HepG2 (cell line): ENCODE results near the gene NCOA6. TPM values are rescaled to one million over a fixed set of nuclear protein-coding genes. Genes with fewer than 3 reads are reported as not detected.

Experiments
- ADNP ChIP-seq: sonication (generic); formaldehyde crosslinking; IDR thresholded peaks from 2 replicates; pipeline ENCODE4 v1.4.0; 2020; ENCODE audit warnings: missing genetic modification reagents
- ATAD3A ChIP-seq: sonication (generic); formaldehyde crosslinking; IDR thresholded peaks from 2 replicates; pipeline ENCODE4 v1.4.0; 2020; ENCODE audit warnings: missing genetic modification reagents
- DDIT3 ChIP-seq: sonication (generic); formaldehyde crosslinking; IDR thresholded peaks from 2 replicates; pipeline ENCODE4 v1.4.0; 2020; ENCODE audit warnings: mild to moderate bottlenecking, missing genetic modification reagents
- HIVEP1 ChIP-seq: sonication (generic); formaldehyde crosslinking; IDR thresholded peaks from 2 replicates; pipeline ENCODE4 v1.4.0; 2020; ENCODE audit warnings: mild to moderate bottlenecking, missing genetic modification reagents
- HNRNPK ChIP-seq: fragments of 200-400 bp; formaldehyde crosslinking; IDR thresholded peaks from 2 replicates; pipeline ENCODE4 v1.6.1; 2018; ENCODE audit warnings: low read length, low read depth, moderate library complexity, mild to moderate bottlenecking; ENCODE audit not compliant: poor library complexity, severe bottlenecking
- IKZF5 ChIP-seq: IDR thresholded peaks from 2 replicates; pipeline ENCODE4 v1.6.1; 2018; ENCODE audit warnings: missing genetic modification reagents, mild to moderate bottlenecking, missing compliant biosample characterization
- JUNB ChIP-seq: sonication (generic); formaldehyde crosslinking; IDR thresholded peaks from 2 replicates; pipeline ENCODE4 v1.8.0; 2022; ENCODE audit warnings: missing genetic modification reagents, mild to moderate bottlenecking, borderline replicate concordance
- MTA3 ChIP-seq: sonication (generic); formaldehyde crosslinking; IDR thresholded peaks from 2 replicates; pipeline ENCODE4 v1.4.0; 2020; ENCODE audit warnings: missing genetic modification reagents
- NCOR1 ChIP-seq: fragments of 200-600 bp; sonication (generic); IDR thresholded peaks from 2 replicates; pipeline ENCODE4 v1.7.0; 2017; ENCODE audit warnings: antibody characterized with exemption, low read length, borderline replicate concordance
- PHF5A ChIP-seq: IDR thresholded peaks from one replicate; pipeline ENCODE4 v1.6.1; 2018; ENCODE audit warnings: low read depth, missing genetic modification reagents; ENCODE audit not compliant: unreplicated experiment
- RBM22 ChIP-seq: fragments of 200-400 bp; formaldehyde crosslinking; optimal IDR thresholded peaks from 2 replicates; pipeline ENCODE3; 2017; ENCODE audit warnings: mild to moderate bottlenecking, low read length, moderate library complexity
- SYNCRIP ChIP-seq: fragments of 200-400 bp; formaldehyde crosslinking; IDR thresholded peaks from 2 replicates; pipeline ENCODE4 v1.6.1; 2018; ENCODE audit warnings: mild to moderate bottlenecking, low read depth, low read length; ENCODE audit not compliant: insufficient read depth
- TEAD2 ChIP-seq: sonication (generic); formaldehyde crosslinking; IDR thresholded peaks from 2 replicates; pipeline ENCODE4 v1.9.0; 2021; ENCODE audit warnings: missing genetic modification reagents
- UBTF ChIP-seq: sonication (generic); formaldehyde crosslinking; IDR thresholded peaks from 2 replicates; pipeline ENCODE4 v1.4.0; 2020; ENCODE audit warnings: mild to moderate bottlenecking, missing genetic modification reagents
- WIZ ChIP-seq: sonication (generic); formaldehyde crosslinking; IDR thresholded peaks from 2 replicates; pipeline ENCODE4 v1.5.1; 2020; ENCODE audit warnings: mild to moderate bottlenecking, missing genetic modification reagents
- ZNF274 ChIP-seq: sonication (generic); formaldehyde crosslinking; IDR thresholded peaks from 2 replicates; pipeline ENCODE4 v1.5.1; 2020; ENCODE audit warnings: mild to moderate bottlenecking, missing genetic modification reagents
- ZNF280D ChIP-seq: sonication (generic); formaldehyde crosslinking; IDR thresholded peaks from 2 replicates; pipeline ENCODE4 v1.5.1; 2020; ENCODE audit warnings: mild to moderate bottlenecking, missing genetic modification reagents
- ZNF350 ChIP-seq: sonication (generic); formaldehyde crosslinking; IDR thresholded peaks from 2 replicates; pipeline ENCODE4 v1.4.0; 2020; ENCODE audit warnings: mild to moderate bottlenecking, low read depth, missing genetic modification reagents, borderline replicate concordance
- ZNF367 ChIP-seq: sonication (generic); formaldehyde crosslinking; IDR thresholded peaks from 2 replicates; pipeline ENCODE4 v1.4.0; 2020; ENCODE audit warnings: missing genetic modification reagents, borderline replicate concordance
- ZNF441 ChIP-seq: sonication (generic); formaldehyde crosslinking; IDR thresholded peaks from 2 replicates; pipeline ENCODE4 v1.7.0; 2021; ENCODE audit warnings: missing genetic modification reagents, borderline replicate concordance
- ZNF678 ChIP-seq: sonication (generic); formaldehyde crosslinking; IDR thresholded peaks from 2 replicates; pipeline ENCODE4 v1.4.0; 2020; ENCODE audit warnings: mild to moderate bottlenecking, missing genetic modification reagents
- ZNF773 ChIP-seq: sonication (generic); formaldehyde crosslinking; IDR thresholded peaks from 2 replicates; pipeline ENCODE4 v1.4.0; 2020; ENCODE audit warnings: missing genetic modification reagents, borderline replicate concordance
- polyA plus RNA-seq, 8 experiments: library from polyadenylated mRNA; depleted of rRNA in 3 of 8; stranded (reverse) in 7 of 8; unstranded in 1 of 8; fragments of >200 nt; fragmentation: Illumina TruSeq in 4 of 8; extraction: Trizol in 4 of 8; gene quantifications; 2 replicates each; pipeline versions ENCODE4 v1.2.1 to v1.2.3, GENCODE V29; 2011 to 2016; ENCODE audit warnings: low read depth in 4 of 8, missing spikeins in 1 of 8, mixed read lengths in 1 of 8; ENCODE audit not compliant: insufficient read depth in 1 of 8
- total RNA-seq, 5 experiments: library from RNA; depleted of rRNA; stranded (reverse); fragments of >200 nt; fragmentation: Illumina TruSeq; extraction: Trizol; gene quantifications; 2 replicates each; pipeline ENCODE4 v1.2.3, GENCODE V29; 2016; ENCODE audit warnings: low read depth in 1 of 5

The NCOA6 gene
- total and polyA plus RNA-seq, 2 of the 13 experiments (the other 11 are each of a cell fraction or from before 2014, with no cell fraction given) = 11.2 to 29.3 TPM

GRCh38 chr20:34824806-34825529 is 483 bp downstream of the NCOA6 start (continued):
- TF ChIP-seq ZNF773 (CRISPR knock-in tag) (peak; percentile 23; the same call in 1 of the 2 replicates), DDIT3 (CRISPR knock-in tag) (no peak), SYNCRIP (no peak), ZNF678 (CRISPR knock-in tag) (no peak), RBM22 (no peak), ATAD3A (CRISPR knock-in tag) (no peak), ZNF350 (CRISPR knock-in tag) (peak; percentile 78; the same call in 1 of the 2 replicates), NCOR1 (no peak), UBTF (peak; percentile 82), PHF5A (CRISPR knock-in tag) (peak; percentile 7), TEAD2 (CRISPR knock-in tag) (peak; percentile 20; the same call in 1 of the 2 replicates), HNRNPK (no peak), MTA3 (no peak), WIZ (CRISPR knock-in tag) (0 out of 2 replicates have a peak, but pooled peaks have one; percentile 52), ZNF280D (CRISPR knock-in tag) (no peak), ZNF367 (CRISPR knock-in tag) (0 out of 2 replicates have a peak, but pooled peaks have one; percentile 34), HIVEP1 (CRISPR knock-in tag) (peak; percentile 54), IKZF5 (CRISPR knock-in tag) (peak; percentile 21; the same call in 1 of the 2 replicates), ADNP (CRISPR knock-in tag) (no peak), JUNB (CRISPR knock-in tag) (no peak), ZNF441 (CRISPR knock-in tag) (no peak), ZNF274 (CRISPR knock-in tag) (no peak; the same call in 1 of the 2 replicates)
